ENCODE data around the gene TCL1B. TPM values are rescaled to one million over a fixed set of nuclear protein-coding genes. Genes with fewer than 3 reads are reported as not detected.

Gene TCL1B
- total and polyA plus RNA-seq, 2 experiments from 2014 or later, result 5.5 to 6.0 TPM

DNA sequence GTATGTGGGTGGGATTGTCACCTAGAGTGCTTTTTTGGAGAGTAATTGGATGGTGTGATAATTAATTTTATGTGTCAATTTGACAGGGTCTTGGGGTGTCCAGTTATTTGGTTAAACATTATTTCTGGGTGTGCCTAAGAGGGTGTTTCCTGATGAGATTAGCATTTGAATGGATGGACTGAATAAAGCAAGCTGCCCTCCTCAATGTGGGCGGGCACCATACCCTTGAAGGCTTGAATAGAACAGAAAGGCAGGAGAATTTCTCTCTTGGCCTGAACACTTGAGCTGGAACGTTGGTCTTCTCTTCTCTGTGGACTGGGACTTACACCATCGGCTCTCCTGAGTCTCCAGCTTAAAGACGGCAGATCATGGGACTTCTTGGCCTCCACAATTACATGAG, 28.8 kb upstream of the TCL1B start:
- H3K9me3 Mint-ChIP-seq, result no peaks in the 10 kb centered on the region
- TF ChIP-seq, protein P1, sequence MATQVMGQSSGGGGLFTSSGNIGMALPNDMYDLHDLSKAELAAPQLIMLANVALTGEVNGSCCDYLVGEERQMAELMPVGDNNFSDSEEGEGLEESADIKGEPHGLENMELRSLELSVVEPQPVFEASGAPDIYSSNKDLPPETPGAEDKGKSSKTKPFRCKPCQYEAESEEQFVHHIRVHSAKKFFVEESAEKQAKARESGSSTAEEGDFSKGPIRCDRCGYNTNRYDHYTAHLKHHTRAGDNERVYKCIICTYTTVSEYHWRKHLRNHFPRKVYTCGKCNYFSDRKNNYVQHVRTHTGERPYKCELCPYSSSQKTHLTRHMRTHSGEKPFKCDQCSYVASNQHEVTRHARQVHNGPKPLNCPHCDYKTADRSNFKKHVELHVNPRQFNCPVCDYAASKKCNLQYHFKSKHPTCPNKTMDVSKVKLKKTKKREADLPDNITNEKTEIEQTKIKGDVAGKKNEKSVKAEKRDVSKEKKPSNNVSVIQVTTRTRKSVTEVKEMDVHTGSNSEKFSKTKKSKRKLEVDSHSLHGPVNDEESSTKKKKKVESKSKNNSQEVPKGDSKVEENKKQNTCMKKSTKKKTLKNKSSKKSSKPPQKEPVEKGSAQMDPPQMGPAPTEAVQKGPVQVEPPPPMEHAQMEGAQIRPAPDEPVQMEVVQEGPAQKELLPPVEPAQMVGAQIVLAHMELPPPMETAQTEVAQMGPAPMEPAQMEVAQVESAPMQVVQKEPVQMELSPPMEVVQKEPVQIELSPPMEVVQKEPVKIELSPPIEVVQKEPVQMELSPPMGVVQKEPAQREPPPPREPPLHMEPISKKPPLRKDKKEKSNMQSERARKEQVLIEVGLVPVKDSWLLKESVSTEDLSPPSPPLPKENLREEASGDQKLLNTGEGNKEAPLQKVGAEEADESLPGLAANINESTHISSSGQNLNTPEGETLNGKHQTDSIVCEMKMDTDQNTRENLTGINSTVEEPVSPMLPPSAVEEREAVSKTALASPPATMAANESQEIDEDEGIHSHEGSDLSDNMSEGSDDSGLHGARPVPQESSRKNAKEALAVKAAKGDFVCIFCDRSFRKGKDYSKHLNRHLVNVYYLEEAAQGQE (IDR thresholded peaks at IDR 0.05; ENCODE audit: unreplicated experiment), result no peak
- TF ChIP-seq ZNF331 (CRISPR knock-in tag; IDR thresholded peaks at IDR 0.05; ENCODE audit: low read depth), result no peak
- TF ChIP-seq JUNB (IDR thresholded peaks at IDR 0.05; ENCODE audit: unreplicated experiment), result no peak
- no peak for TF ChIP-seq POLR2AphosphoS5 (IDR thresholded peaks at IDR 0.05; ENCODE audit: low read depth)
- TF ChIP-seq ZNF114 (CRISPR knock-in tag; IDR thresholded peaks at IDR 0.05), result no peak
- TF ChIP-seq STAT1 (IDR thresholded peaks at IDR 0.05; ENCODE audit: unreplicated experiment), result no peak
- TF ChIP-seq, protein P2, sequence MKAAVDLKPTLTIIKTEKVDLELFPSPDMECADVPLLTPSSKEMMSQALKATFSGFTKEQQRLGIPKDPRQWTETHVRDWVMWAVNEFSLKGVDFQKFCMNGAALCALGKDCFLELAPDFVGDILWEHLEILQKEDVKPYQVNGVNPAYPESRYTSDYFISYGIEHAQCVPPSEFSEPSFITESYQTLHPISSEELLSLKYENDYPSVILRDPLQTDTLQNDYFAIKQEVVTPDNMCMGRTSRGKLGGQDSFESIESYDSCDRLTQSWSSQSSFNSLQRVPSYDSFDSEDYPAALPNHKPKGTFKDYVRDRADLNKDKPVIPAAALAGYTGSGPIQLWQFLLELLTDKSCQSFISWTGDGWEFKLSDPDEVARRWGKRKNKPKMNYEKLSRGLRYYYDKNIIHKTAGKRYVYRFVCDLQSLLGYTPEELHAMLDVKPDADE (IDR thresholded peaks at IDR 0.05), result no peak
- no peak for TF ChIP-seq CREB1 (CRISPR knock-in tag; IDR thresholded peaks at IDR 0.05; ENCODE audit: low read depth)
- TF ChIP-seq, protein P3, sequence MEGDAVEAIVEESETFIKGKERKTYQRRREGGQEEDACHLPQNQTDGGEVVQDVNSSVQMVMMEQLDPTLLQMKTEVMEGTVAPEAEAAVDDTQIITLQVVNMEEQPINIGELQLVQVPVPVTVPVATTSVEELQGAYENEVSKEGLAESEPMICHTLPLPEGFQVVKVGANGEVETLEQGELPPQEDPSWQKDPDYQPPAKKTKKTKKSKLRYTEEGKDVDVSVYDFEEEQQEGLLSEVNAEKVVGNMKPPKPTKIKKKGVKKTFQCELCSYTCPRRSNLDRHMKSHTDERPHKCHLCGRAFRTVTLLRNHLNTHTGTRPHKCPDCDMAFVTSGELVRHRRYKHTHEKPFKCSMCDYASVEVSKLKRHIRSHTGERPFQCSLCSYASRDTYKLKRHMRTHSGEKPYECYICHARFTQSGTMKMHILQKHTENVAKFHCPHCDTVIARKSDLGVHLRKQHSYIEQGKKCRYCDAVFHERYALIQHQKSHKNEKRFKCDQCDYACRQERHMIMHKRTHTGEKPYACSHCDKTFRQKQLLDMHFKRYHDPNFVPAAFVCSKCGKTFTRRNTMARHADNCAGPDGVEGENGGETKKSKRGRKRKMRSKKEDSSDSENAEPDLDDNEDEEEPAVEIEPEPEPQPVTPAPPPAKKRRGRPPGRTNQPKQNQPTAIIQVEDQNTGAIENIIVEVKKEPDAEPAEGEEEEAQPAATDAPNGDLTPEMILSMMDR (conservative IDR thresholded peaks at IDR 0.05; ENCODE audit: low read depth in 2 of 2), result no peak
- no peak for TF ChIP-seq EZH2 (IDR thresholded peaks at IDR 0.05; ENCODE audit: low read depth, unreplicated experiment)
- peaks cover 7% of the 10 kb centered on the region for H3K27me3 Mint-ChIP-seq (ENCODE audit: insufficient read depth, low read depth, poor library complexity)
- no peak overlapping the region for H2AFZ ChIP-seq
- peaks cover 13% of the 10 kb centered on the region for H3K4me1 ChIP-seq (ENCODE audit: insufficient read depth)
- H4K20me1 ChIP-seq (replicated peaks; ENCODE audit: insufficient read depth), result no peaks in the 10 kb centered on the region
- no peaks in the 10 kb centered on the region for H3F3A ChIP-seq (replicated peaks; ENCODE audit: low read depth)
- H3K27me3 ChIP-seq (ENCODE audit: insufficient read depth), result no peaks in the 10 kb centered on the region
- H3K27ac Mint-ChIP-seq, result no peak overlapping the region
- no peaks in the 10 kb centered on the region for H3K36me3 Mint-ChIP-seq (ENCODE audit: low read depth)
- peaks cover 43% of the 10 kb centered on the region for H3K4me1 Mint-ChIP-seq
- H3K4me3 Mint-ChIP-seq, result no peak overlapping the region
- H3K4me3 ChIP-seq, result no peak overlapping the region
- no peak for DNase-seq (ENCODE audit: low spot score)
- H3K9me2 ChIP-seq (ENCODE audit: insufficient read depth), result 0 out of 2 replicates have a peak, but pooled peaks cover 11% of the 10 kb centered on the region
- no peak for ATAC-seq
- no peak overlapping the region for H3K4me2 ChIP-seq
- H3K27ac ChIP-seq (ENCODE audit: low read depth), result no peak overlapping the region
- H3K36me3 ChIP-seq (ENCODE audit: insufficient read depth), result no peaks in the 10 kb centered on the region
- H3K79me2 ChIP-seq (replicated peaks; ENCODE audit: insufficient read depth), result no peaks in the 10 kb centered on the region
